HG03558 (cell line): Measurements from ENCODE around the gene AP4B1.

ENCODE experiments used
- ATAC-seq: cut with Tn5 transposase; IDR thresholded peaks from one replicate; pipeline ENCODE4 v1.9.1; 2021; ENCODE audit warnings: moderate number of reproducible peaks; ENCODE audit not compliant: unreplicated experiment; ENCODE audit errors: extremely low read depth

Gene AP4B1

DNA sequence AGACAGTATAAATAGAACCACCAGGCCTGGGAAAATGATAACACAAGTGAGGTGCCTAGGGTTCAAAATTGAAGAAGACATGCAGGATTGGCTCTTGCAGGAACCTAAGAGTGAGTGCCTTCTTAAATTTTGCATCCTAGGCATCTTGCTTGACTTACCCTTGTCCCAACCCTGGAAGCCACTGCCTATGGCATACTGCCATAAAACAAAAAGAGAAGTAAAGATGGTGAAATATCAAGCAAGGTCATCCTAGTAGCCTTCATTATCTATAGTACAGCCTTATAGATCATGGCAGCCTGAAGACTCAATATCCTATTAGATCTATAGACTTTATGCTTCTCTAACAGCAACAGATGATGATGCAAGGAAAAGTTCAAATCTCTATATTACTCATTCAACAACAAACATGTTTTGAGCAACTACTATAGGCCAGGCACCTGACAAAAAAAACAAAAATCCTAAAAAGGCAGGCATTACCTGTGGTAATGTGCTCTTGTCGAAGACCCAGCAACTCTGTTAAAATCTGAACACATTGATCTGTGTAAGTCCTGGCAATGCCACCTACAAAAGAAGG lies 6.3 kb downstream of the AP4B1 start:
- ATAC-seq, result no peak

- ATAC-seq, result no peak
Measured at GRCh38 chr1:113895961-113896360, 8.6 kb downstream of the AP4B1 start.

DNA sequence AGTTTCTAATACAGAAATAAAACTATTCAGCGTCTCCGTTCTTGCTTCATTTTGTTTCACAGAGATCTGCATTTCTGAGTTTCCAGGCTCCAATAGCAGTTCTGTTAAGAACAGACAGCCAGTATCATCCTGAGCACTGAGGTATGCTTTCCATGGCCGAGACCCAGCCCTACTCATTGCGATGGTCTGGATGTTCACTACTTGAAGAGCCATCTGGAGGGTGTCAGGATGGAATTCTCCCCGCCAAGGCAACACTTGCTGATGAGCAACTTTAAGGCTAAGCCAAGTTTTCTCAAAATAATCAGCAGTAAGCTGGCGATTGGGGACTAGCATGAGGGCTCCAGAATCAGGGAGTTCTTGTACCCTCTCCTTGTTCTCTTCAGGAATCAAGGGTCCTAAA lies 9.5 kb downstream of the AP4B1 start:
- no peak for ATAC-seq

- no peak for ATAC-seq
Measured at GRCh38 chr1:113893267-113893666, 11.3 kb downstream of the AP4B1 start.

DNA sequence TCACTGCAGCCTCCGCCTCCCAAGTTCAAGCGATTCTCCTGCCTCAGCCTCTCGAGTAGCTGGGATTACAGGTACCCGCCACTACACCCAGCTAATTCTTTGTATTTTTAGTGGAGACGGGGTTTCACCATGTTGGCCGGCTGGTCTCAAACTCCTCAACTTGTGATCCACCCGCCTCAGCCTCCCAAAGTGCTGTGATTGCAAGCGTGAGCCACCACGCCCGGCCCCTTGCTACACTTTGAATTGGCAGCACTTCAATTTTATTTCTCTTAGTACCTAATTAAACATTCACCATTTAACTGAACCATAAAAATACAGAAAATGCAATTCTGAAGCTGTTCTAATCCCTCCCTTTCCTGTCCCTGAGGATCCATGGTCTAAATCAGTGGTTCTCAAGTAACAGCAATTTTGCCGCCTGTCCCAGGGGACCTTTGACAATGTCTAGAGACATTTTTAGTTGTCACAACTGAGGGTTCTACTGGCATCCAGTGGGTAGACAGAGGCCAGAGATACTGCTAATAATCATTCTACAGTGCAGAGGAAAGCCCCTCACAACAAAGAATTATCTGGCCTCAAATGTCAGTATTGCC lies 12.9 kb downstream of the AP4B1 start:
- no peak for ATAC-seq

DNA sequence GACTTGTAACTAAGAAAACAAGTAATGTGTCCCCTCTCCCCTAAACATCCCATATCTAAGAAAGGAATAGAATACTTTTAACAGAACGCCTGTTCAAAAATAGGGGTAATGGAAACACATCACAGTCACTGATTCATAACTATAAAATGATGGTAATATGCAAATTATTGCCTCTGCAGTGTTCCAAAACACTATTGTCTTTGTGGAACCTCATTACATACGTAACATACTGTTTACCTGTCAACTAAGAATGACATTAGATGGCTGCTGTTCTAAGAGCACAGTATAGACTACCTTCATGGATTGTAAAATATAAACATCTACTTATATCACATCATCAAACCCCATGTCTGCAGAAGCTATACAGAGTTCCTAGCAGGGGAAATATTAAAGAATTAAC lies 13.8 kb downstream of the AP4B1 start:
- no peak for ATAC-seq

- ATAC-seq, result no peak
Measured at GRCh38 chr1:113887402-113888175, 17.0 kb downstream of the AP4B1 start, which contains the start of gene BCL2L15. BCL2L15 (minus strand) TSS chr1:113887581; CDS start chr1:113887375, 206 bp downstream.

GRCh38 chr1:113886417-113887401 lies 17.9 kb downstream of the AP4B1 start:
- no peak for ATAC-seq

- no peak for ATAC-seq
Measured at GRCh38 chr1:113881661-113882060, 22.9 kb downstream of the AP4B1 start.

DNA sequence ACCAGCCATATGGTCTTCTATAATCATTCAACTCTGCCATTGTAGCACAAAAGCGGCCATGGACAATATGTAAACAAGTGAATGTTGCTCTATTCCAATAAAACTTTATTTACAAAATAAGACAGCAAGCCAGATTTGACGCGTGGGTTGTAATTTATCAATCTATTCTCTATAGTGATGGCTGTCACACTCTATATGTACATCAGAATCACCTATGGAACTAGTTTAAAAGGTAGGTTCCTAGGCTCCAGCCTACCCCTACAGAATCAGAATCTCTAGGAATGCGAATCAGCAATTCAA lies 24.9 kb downstream of the AP4B1 start:
- ATAC-seq, result no peak

- no peak for ATAC-seq
Measured at GRCh38 chr1:113876176-113876575, 28.4 kb downstream of the AP4B1 start.

DNA sequence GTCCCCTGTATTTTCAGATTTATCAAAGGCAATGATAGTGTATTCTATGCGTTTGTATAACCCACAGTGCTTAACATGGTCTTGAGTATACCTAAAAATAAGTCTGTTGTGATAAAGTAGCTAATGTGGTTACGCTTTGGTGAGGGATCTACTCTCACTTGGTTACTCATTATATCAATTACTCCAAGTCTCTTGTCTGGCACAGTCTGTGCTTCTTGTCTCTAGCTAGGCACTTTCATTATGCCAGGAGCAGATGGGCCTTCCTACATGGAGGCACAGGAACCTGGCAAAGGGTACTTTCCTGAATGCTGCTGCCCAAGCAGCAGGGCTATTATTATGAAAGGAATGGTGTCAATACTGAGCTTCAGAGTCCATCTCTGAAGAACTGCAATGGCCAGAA lies 28.9 kb downstream of the AP4B1 start:
- ATAC-seq, result peak; percentile 38

GRCh38 chr1:113874012-113874879 lies 30.4 kb downstream of the AP4B1 start:
- no peak for ATAC-seq

- no peak for ATAC-seq
Measured at GRCh38 chr1:113872219-113872935, 32.2 kb downstream of the AP4B1 start.

DNA sequence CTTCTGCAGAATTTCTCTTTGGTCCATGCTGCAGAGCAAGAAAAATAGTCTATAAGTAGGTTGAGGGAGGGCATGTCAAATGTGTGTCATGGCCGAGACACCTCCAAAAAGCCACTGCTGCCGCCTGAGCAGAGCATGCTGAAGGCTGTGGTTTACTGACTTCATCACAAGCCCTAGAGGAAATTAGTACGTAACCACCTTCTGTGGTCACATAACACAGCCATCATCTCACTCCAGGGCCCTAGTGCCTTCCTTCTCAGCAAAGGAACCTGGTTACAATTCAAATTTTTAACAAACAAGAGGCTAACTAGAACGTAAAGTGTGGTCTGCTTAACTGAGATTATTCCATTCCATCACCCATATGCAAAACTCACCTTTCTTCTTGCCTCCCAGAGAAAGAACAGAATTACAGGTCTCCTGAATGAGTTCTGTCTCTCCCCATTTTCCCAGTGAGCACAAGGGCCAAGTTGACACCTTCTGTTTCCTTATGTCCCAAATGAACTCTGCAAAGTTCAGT lies 32.9 kb downstream of the AP4B1 start, which contains the start of gene PTPN22:
PTPN22 (minus strand) TSS at position 116 of the 517 bp plus-strand sequence.
- peak; percentile 84 for ATAC-seq

GRCh38 chr1:113870778-113871177 lies 33.8 kb downstream of the AP4B1 start:
- ATAC-seq, result no peak

DNA sequence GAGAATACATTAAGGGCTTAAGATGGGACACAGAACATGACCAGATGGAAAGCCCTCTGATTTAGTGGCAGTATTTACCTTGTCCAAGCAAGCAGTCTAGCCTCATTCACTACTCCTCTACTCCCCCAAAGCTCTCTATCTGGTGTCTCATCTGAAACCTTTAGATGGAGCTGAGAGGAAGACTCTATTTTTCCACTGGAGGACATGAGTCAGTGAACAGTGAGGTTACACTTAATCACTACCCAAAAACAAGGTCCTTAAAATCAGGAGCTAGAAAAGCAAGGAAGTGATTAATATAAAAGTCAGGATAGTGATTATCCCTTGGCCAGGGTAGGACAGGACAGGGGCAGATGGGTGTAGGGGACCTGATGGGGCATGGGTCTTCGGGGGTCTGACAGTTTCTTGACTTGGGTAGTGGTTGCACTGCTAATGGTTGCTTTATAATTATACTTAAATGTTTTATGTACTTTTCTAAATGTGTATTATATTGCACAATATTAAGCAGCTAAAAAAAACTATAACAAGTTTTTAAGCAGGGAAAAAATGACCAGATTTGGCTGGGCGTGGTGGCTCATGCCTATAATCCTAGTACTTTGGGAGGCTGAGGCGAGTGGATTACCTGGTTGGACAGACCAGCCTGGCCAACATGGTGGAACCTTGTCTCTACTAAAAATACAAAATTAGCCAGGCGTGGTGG lies 36.1 kb downstream of the AP4B1 start:
- ATAC-seq, result no peak

- no peak for ATAC-seq
Measured at GRCh38 chr1:113861641-113862040, 43.0 kb downstream of the AP4B1 start.
